Measurements from ENCODE around the gene SLC4A7.

DNA sequence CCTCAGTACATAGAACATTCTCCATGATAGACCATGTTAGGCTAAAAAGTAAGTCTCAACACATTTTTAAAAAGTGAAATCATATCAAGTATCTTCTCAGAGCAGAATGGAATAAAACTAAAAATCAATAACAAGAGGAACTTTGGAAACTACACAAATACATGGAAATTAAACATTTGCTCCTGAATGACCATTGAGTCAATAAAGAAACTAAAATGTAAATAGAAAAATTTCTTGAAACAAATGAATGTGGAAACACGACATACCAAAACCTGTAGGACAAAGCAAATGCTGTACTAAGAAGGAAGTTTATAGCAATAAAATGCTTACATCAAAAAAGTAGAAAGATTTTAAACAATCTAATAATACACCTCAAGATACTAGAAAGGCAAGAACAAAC is 148.6 kb downstream of the SLC4A7 start:
- TF ChIP-seq, protein P1, sequence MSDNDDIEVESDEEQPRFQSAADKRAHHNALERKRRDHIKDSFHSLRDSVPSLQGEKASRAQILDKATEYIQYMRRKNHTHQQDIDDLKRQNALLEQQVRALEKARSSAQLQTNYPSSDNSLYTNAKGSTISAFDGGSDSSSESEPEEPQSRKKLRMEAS (IDR thresholded peaks at IDR 0.05; ENCODE audit: low read depth) = no peak
- no peak for TF ChIP-seq CTCF (IDR thresholded peaks at IDR 0.05)

All from SK-N-SH (cell line).